Measurements from ENCODE around the gene SLC49A4.

The SLC49A4 gene

GRCh38 chr3:122786066-122786465 is 8.8 kb upstream of the SLC49A4 start:
- no peak for DNase-seq (ENCODE audit: low read depth in 2 of 2)

- DNase-seq (ENCODE audit: low read depth in 2 of 2) = no peak
Measured at GRCh38 chr3:122787872-122788271, 7.0 kb upstream of the SLC49A4 start.

GRCh38 chr3:122789585-122790273 is 5.1 kb upstream of the SLC49A4 start:
- DNase-seq (ENCODE audit: low read depth in 2 of 2) = no peak

DNA sequence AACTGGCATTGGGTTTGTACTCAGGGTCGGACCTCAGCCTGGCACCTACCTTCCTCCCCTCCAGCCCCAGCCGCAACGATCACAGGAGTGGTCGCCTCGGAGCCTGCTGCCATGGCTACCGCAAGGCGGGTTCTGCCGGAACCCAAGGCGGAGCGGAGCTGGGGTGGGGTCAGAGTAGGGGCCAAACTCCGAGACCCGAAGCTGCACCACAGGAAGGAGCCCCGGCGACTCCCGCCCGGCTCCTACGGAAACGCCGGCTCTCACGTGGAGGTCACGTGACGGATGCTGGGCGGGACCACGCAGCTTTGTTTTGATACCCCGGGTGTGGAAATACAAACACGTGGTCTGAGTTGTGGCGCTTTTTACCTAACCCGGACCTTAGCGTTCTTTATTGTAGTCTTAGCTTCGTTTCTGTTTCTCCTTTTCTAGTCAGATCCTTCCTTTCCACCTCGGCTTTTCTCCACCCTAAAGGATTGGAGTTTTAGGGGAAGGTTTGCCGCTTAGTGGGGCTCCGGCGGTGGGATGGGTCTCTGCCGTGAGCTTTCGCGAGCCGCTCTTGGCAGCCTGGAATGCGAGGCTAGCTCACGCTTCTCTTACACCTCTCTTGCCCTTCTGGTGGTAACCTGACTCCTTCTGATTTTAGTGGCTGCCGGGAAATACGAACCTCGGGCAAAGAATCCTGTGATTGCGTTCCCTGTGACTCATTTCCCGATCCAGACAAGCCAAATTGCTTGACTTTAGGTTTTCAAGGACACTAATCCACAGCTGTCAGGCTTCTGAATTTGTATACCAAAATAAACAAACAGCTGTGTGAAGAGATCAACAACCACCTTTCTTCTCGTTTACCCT is 1.1 kb upstream of the SLC49A4 start, which contains the start of gene HSPBAP1:
Gene HSPBAP1 (minus strand): TSS at position 264 of the 849 bp plus-strand sequence. CDS start 151 bp downstream, at position 113.
- DNase-seq (ENCODE audit: low read depth in 2 of 2) = peak; percentile 85 to 87

- no peak for DNase-seq (ENCODE audit: low read depth in 2 of 2)
Measured at GRCh38 chr3:122794483-122794778, 438 bp upstream of the SLC49A4 start.

GRCh38 chr3:122795674-122796195 is 866 bp downstream of the SLC49A4 start:
- no peak for DNase-seq (ENCODE audit: low read depth in 2 of 2)

DNA sequence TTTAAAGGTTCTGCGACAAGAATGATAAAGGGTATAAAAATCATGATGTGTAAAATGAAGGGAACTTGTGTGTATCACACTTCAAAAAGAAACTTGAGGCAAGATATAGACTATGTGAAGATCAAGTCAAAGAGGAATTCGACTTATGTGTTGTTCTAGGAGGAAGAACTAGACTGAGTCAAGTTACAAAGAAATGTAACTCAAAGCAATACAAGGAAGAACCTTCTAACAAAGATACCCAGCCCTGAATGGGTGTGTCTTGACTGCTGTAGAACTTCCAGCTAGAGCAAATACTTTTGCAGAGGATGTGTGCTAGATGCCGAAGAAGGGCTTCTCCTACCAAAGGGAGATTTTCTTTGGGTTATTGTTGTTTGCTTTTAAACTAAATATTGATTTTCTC is 2.4 kb downstream of the SLC49A4 start:
- no peak for DNase-seq (ENCODE audit: low read depth in 2 of 2)

- DNase-seq (ENCODE audit: low read depth in 2 of 2) = no peak
Measured at GRCh38 chr3:122799322-122799721, 4.5 kb downstream of the SLC49A4 start.

DNA sequence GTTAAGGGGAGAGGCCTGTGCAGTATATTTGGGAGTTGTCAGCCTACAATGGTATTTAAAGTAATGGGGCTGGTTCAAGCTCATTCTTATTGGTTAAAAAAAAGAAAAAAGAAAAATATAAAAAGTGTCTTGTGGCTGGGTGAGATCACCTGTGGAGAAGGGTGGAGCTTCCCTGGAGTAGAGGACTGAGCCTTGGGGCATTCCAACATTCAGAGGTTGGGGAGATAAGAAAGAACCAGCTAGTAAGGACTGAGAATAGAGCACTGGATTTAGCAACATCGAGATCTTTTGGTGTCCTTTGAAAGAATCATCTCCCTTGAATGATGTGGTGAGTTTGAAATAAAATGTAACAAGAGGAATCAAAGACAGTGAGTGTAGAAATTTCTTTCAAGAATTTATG is 5.2 kb downstream of the SLC49A4 start:
- DNase-seq (ENCODE audit: low read depth in 2 of 2) = no peak

DNA sequence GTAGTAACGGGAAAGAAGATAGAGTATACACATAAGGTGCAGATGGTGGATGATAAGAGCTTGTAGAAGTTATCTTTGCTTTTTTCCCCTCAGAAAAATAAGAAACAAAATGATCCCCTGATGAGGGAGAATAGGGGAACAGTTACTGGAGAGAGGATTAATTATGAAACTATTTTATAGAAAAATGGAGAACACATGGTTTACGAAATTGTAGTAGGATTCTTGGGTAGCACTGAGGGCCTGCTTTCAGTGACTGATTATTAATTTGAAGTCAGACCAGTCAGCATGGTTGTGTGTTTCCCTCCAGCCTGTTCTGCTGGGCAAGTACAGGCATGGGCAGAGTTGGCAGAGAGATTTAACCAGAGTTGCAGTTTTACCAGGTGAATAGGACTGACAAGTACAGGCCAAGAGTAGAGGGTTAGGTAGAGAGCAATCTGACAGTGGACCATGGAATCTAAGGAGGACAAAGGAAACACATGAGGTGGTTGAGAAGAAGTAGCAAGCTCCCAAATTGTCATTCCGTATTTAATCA is 5.9 kb downstream of the SLC49A4 start:
- no peak for DNase-seq (ENCODE audit: low read depth in 2 of 2)

GRCh38 chr3:122802323-122802722 is 7.5 kb downstream of the SLC49A4 start:
- no peak for DNase-seq (ENCODE audit: low read depth in 2 of 2)

- DNase-seq (ENCODE audit: low read depth in 2 of 2) = no peak
Measured at GRCh38 chr3:122803977-122804376, 9.1 kb downstream of the SLC49A4 start.

DNA sequence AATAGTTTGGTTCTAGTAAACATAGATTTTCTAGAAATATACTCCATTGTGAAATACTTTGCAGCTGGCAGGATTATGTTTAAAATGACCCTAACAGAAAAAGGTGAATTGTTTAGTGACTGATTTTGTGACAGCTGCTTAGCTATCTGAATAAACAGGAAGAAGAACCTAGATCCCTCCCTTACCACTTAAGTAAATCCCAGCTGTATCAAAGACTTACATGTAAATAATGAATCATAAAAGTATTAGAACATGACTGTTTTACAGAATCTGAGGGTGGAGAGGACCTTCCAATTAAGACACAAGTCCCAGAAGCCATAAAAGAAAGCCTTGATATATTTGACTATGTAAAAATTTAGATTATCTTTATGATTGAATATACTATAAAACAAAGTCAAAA is 15.9 kb downstream of the SLC49A4 start:
- DNase-seq (ENCODE audit: low read depth in 2 of 2) = no peak

GRCh38 chr3:122816587-122816986 is 21.7 kb downstream of the SLC49A4 start:
- no peak for DNase-seq (ENCODE audit: low read depth in 2 of 2)

GRCh38 chr3:122824465-122825381 is 29.9 kb downstream of the SLC49A4 start:
- no peak for DNase-seq (ENCODE audit: low read depth in 2 of 2)

- no peak for DNase-seq (ENCODE audit: low read depth in 2 of 2)
Measured at GRCh38 chr3:122825460-122825859, 30.6 kb downstream of the SLC49A4 start.

GRCh38 chr3:122826278-122826677 is 31.4 kb downstream of the SLC49A4 start:
- DNase-seq (ENCODE audit: low read depth in 2 of 2) = no peak

DNA sequence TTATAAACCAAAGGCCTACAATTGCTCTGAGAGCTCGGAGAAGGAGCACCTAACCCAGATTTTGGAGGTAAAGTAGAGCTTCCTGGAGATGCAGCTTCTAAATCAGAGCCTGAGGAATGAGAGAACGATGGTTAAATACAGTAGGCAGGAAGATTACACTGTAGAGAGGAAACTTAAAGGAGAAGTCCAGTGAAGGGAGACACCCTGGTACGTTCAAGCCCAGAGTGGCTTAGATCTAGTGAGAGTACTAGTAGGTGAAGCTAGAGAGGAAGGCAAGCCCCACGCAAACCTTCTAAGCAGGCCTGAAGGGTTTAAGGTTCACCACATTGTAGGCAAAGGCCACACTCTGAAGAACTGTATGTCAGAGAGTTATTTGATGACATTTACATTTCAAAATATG is 33.4 kb downstream of the SLC49A4 start:
- no peak for DNase-seq (ENCODE audit: low read depth in 2 of 2)

DNA sequence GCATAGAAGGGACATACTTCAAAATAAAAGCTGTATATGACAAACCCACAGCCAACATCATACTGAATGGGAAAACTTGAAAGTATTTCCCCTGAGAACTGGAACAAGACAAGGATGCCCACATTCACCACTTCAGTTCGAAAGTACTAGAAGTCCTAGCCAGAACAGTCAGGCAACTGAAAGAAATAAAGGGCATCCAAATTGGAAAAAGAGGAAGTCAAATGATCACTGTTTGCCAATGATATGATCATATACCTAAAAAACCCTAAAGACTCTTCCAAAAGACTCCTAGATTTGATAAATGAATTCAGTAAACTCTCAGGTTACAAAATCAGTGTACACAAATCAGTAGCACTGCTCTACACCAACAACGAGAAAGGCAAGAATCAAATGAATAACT is 40.7 kb downstream of the SLC49A4 start:
- no peak for DNase-seq (ENCODE audit: low read depth in 2 of 2)

- no peak for DNase-seq (ENCODE audit: low read depth in 2 of 2)
Measured at GRCh38 chr3:122843604-122844003, 48.7 kb downstream of the SLC49A4 start.

GRCh38 chr3:122857019-122857418 is 62.1 kb downstream of the SLC49A4 start:
- DNase-seq (ENCODE audit: low read depth in 2 of 2) = no peak

GRCh38 chr3:122858373-122858772 is 63.5 kb downstream of the SLC49A4 start:
- no peak for DNase-seq (ENCODE audit: low read depth in 2 of 2)

Measured in stimulated activated CD8-positive, alpha-beta memory T cell treated with anti-CD3 and anti-CD28 coated beads, Interleukin-15, amount 100 ng/mL, for 48 hours (primary cell).